GM12878 (cell line): ENCODE measurements around the gene FAM20A. TPM values are rescaled to one million over a fixed set of nuclear protein-coding genes. Genes with fewer than 3 reads are reported as not detected.

Source experiments
- ATAC-seq: fragments of 200-7000 bp; cut with Tn5 transposase; 3 replicates; pipeline ENCODE4 v1.9.1; 2020; ENCODE audit warnings: mild to moderate bottlenecking, moderate library complexity
- BruUV-seq: library from RNA; stranded (reverse); fragments of 400-500 nt; replicated peaks from 2 replicates; lab custom pipeline; 2021; lab: Mats Ljungman, UMichigan
- CTCF ChIA-PET: fragments of 300-600 bp; sonication (Branson Sonifier 250); formaldehyde crosslinking; extraction: SDS; loops from one replicate; lab custom pipeline; 2021; ENCODE audit warnings: inconsistent platforms; lab: Yijun Ruan, JAX
- POLR2A ChIA-PET: fragments of 350-600 bp; formaldehyde crosslinking; extraction: SDS; loops from one replicate; lab custom pipeline; 2021; ENCODE audit warnings: inconsistent platforms; lab: Charles Lee
- RAD21 ChIA-PET: fragments of 300-600 bp; sonication (Branson Sonifier 250); formaldehyde crosslinking; loops from one replicate; lab custom pipeline; 2023; ENCODE audit warnings: antibody characterized with exemption; ENCODE audit not compliant: unreplicated experiment; lab: Charles Lee
- SMC1A ChIA-PET: fragments of 300-600 bp; sonication (Branson Sonifier 250); formaldehyde crosslinking; loops from one replicate; lab custom pipeline; 2023; ENCODE audit not compliant: unreplicated experiment, uncharacterized antibody; lab: Charles Lee
- DNase-seq: peaks from one replicate; pipeline ENCODE4 v3.0.0-alpha.2; 2011; ENCODE audit warnings: low read depth, low spot score
- FAIRE-seq: peaks from 3 replicates; lab custom pipeline; 2011; peaks lifted over from hg19 to GRCh38; lab: Jason Lieb, UNC
- H2AFZ ChIP-seq: 2 replicates; pipeline ENCODE4 v1.6.0; 2011; ENCODE audit warnings: low read depth, low read length, control low read depth; ENCODE audit not compliant: control insufficient read depth
- H3K27ac ChIP-seq: 2 replicates; pipeline ENCODE4 v1.5.1; 2011; ENCODE audit warnings: control low read depth; ENCODE audit not compliant: control insufficient read depth, insufficient read depth
- H3K27me3 ChIP-seq, 2 experiments: replicated peaks in 1 of 2; 2 replicates each; pipeline versions ENCODE4 v1.6.0 to v1.6.1; 2011; ENCODE audit warnings: low read length in 1 of 2; ENCODE audit not compliant: control insufficient read depth in 2 of 2, insufficient read depth in 2 of 2
- H3K36me3 ChIP-seq, 2 experiments: 2 replicates each; pipeline ENCODE4 v1.5.1; 2011; ENCODE audit warnings: low read length in 1 of 2; ENCODE audit not compliant: control insufficient read depth in 2 of 2, insufficient read depth in 2 of 2
- H3K4me1 ChIP-seq: 2 replicates; pipeline ENCODE4 v1.6.1; 2011; ENCODE audit warnings: mild to moderate bottlenecking, low read length, moderate library complexity, mixed read lengths; ENCODE audit not compliant: control insufficient read depth, insufficient read depth
- H3K4me2 ChIP-seq: 2 replicates; pipeline ENCODE4 v1.6.0; 2011; ENCODE audit warnings: control low read depth; ENCODE audit not compliant: control insufficient read depth, insufficient read depth
- H3K4me3 ChIP-seq: fragments of 200-600 bp; sonication (generic); 2 replicates; pipeline ENCODE4 v1.5.1; 2016
- H3K79me2 ChIP-seq: 2 replicates; pipeline ENCODE4 v1.6.0; 2011; ENCODE audit warnings: low read length; ENCODE audit not compliant: control insufficient read depth, insufficient read depth
- H3K9ac ChIP-seq: 2 replicates; pipeline ENCODE4 v1.8.0; 2011; ENCODE audit warnings: low read length, control low read depth, mixed read lengths; ENCODE audit not compliant: control insufficient read depth, insufficient read depth
- H3K9me3 ChIP-seq: replicated peaks from 3 replicates; pipeline ENCODE4 v1.5.1; 2011; ENCODE audit warnings: mild to moderate bottlenecking, low read length; ENCODE audit not compliant: control insufficient read depth, insufficient read depth
- H4K20me1 ChIP-seq: 2 replicates; pipeline ENCODE4 v1.6.0; 2011; ENCODE audit not compliant: control insufficient read depth, insufficient read depth
- BCLAF1 ChIP-seq: fragments of 450-650 bp; IDR thresholded peaks from 2 replicates; pipeline ENCODE4 v1.6.1; 2017; ENCODE audit warnings: antibody characterized with exemption, mild to moderate bottlenecking, moderate library complexity
- CBX5 ChIP-seq: sonication (generic); IDR thresholded peaks from 2 replicates; pipeline ENCODE4 v1.6.1; 2016; ENCODE audit warnings: low read depth, moderate library complexity, mild to moderate bottlenecking, inconsistent platforms
- CHD2 ChIP-seq: IDR thresholded peaks from 2 replicates; pipeline ENCODE4 v1.6.1; 2011; ENCODE audit warnings: low read depth, low read length, improper control_type of control experiment, borderline replicate concordance
- CHD4 ChIP-seq: fragments of 200-600 bp; sonication (generic); IDR thresholded peaks from 2 replicates; pipeline ENCODE4 v1.6.1; 2016; ENCODE audit warnings: mild to moderate bottlenecking
- GABPA ChIP-seq: IDR thresholded peaks from 2 replicates; pipeline ENCODE4 v1.6.1; 2014; ENCODE audit warnings: antibody characterized with exemption, low read depth, mild to moderate bottlenecking, inconsistent platforms
- NKRF ChIP-seq: fragments of 450-650 bp; conservative IDR thresholded peaks from 2 replicates; pipeline ENCODE4 v1.6.1; 2017; ENCODE audit warnings: mild to moderate bottlenecking, moderate library complexity
- PBX3 ChIP-seq: IDR thresholded peaks from 2 replicates; pipeline ENCODE4 v1.6.1; 2011; ENCODE audit warnings: mild to moderate bottlenecking, low read depth, low read length, moderate library complexity; ENCODE audit not compliant: insufficient replicate concordance
- PML ChIP-seq: IDR thresholded peaks from 2 replicates; pipeline ENCODE4 v1.6.1; 2012; ENCODE audit warnings: low read length, inconsistent platforms
- SREBF2 ChIP-seq: IDR thresholded peaks from 2 replicates; pipeline ENCODE4 v1.6.1; 2012; ENCODE audit warnings: mild to moderate bottlenecking, low read length
- TCF12 ChIP-seq: IDR thresholded peaks from 2 replicates; pipeline ENCODE4 v1.6.1; 2011; ENCODE audit warnings: low read depth, mild to moderate bottlenecking, low read length
- WGBS: methylation state at CpG from one replicate; pipeline ENCODE4 v1.1.6; 2016; ENCODE audit warnings: low lambda C conversion rate; ENCODE audit not compliant: insufficient replicate concordance, insufficient coverage; ENCODE audit errors: missing lambda C conversion rate; 5-methylcytosine and 5-hydroxymethylcytosine counted together
- in situ Hi-C: fragments of 300-500 bp; cut with MboI; formaldehyde crosslinking; loops from 9 replicates; pipeline ENCODE4 v1.14.3; 2018; ENCODE audit warnings: mixed read lengths
- intact Hi-C: fragments of 100-400 bp; cut with micrococcal nuclease; formaldehyde crosslinking; loops from one replicate; pipeline ENCODE4 v1.14.2; 2022; ENCODE audit not compliant: unreplicated experiment
- polyA plus RNA-seq, 11 experiments: library from polyadenylated mRNA; depleted of rRNA in 4 of 11; unstranded in 6 of 11; stranded (reverse) in 5 of 11; fragments of >200 nt; fragmentation: Nextera tagmentation in 4 of 11; fragmentation: Illumina TruSeq in 1 of 11; extraction: Ambion mirVana in 4 of 11; extraction: Trizol in 1 of 11; gene quantifications; 1 replicate in 1 of 11; 2 replicates in 10 of 11; pipeline versions ENCODE4 v1.2.1 to v1.2.3, GENCODE V29; 2011 to 2016; ENCODE audit warnings: inconsistent platforms in 2 of 11, missing spikeins in 2 of 11, low read depth in 1 of 11
- total RNA-seq, 4 experiments: library from RNA; depleted of rRNA in 3 of 4; stranded (reverse); fragments of >200 nt in 3 of 4; fragmentation: Illumina TruSeq in 1 of 4; extraction: Trizol in 1 of 4; gene quantifications; 2 replicates each; pipeline versions ENCODE4 v1.2.1 to v1.2.3, GENCODE V29; 2013 to 2021
- TF ChIP-seq, protein P1 (sequence below): IDR thresholded peaks from 2 replicates; pipeline ENCODE4 v1.6.1; 2011; ENCODE audit warnings: borderline replicate concordance, low read depth, mild to moderate bottlenecking, moderate library complexity, mixed read lengths, low read length; ENCODE audit not compliant: insufficient read depth; ENCODE audit errors: extremely low read length
- TF ChIP-seq, protein P2 (sequence below): fragments of 450-650 bp; IDR thresholded peaks from 2 replicates; pipeline ENCODE4 v1.6.1; 2017; ENCODE audit warnings: mild to moderate bottlenecking, moderate library complexity

Gene FAM20A
- total and polyA plus RNA-seq, 10 of the 15 experiments (the other 5 are each of a cell fraction or from before 2014, with no cell fraction given): 0.13 TPM; not detected in 9

DNA sequence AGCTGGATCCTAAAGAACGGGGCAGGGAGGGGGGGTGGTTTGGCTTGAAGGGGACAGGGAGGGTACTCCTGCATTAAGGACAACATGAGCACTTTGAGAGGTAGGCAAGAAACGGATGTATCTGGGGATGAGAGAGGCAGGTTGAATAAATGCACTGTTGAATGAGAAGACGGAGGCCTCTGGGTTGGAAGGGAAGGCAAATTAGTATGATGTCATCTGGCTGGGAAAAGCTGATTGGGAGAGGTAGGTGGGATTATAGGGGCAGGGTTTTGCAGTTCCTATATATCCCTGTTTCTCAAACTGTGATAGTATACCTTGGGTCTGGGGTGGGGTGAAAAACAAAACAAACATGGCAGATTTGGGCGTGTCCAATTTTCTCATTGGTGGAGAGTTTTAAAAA lies 44.6 kb downstream of the FAM20A start:
- intact Hi-C loops (no loop called here), in situ Hi-C loops (no loop called here)
- Histone ChIP-seq H4K20me1 (no peaks in the 10 kb centered on the region), H3K36me3 (no peaks in the 10 kb centered on the region), H3K4me3 (no peak overlapping the region), H3K4me2 (no peak overlapping the region), H3K79me2 (no peaks in the 10 kb centered on the region), H3K27ac (no peak overlapping the region), H3K9me3 (no peaks in the 10 kb centered on the region), H3K9ac (no peak overlapping the region), H3K27me3 (no peaks in the 10 kb centered on the region), H2AFZ (no peak overlapping the region), H3K4me1 (no peaks in the 10 kb centered on the region)
- DNase-seq (no peak), ATAC-seq (no peak), FAIRE-seq (no peak)
- WGBS: 11% methylated on average over 4 of the region's 4 CpGs
- CTCF ChIA-PET: no interaction called here
- SMC1A ChIA-PET: no interaction called here
- RAD21 ChIA-PET: no interaction called here
- no TSS peak for BruUV-seq
- POLR2A ChIA-PET: no interaction called here
- TF ChIP-seq TCF12 (no peak), CHD2 (no peak), GABPA (no peak), BCLAF1 (no peak), CHD4 (no peak), PML (no peak), SREBF2 (no peak), PBX3 (no peak), NKRF (no peak), CBX5 (no peak)
- TF ChIP-seq, protein P1, sequence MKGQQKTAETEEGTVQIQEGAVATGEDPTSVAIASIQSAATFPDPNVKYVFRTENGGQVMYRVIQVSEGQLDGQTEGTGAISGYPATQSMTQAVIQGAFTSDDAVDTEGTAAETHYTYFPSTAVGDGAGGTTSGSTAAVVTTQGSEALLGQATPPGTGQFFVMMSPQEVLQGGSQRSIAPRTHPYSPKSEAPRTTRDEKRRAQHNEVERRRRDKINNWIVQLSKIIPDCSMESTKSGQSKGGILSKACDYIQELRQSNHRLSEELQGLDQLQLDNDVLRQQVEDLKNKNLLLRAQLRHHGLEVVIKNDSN: no peak
- TF ChIP-seq, protein P2, sequence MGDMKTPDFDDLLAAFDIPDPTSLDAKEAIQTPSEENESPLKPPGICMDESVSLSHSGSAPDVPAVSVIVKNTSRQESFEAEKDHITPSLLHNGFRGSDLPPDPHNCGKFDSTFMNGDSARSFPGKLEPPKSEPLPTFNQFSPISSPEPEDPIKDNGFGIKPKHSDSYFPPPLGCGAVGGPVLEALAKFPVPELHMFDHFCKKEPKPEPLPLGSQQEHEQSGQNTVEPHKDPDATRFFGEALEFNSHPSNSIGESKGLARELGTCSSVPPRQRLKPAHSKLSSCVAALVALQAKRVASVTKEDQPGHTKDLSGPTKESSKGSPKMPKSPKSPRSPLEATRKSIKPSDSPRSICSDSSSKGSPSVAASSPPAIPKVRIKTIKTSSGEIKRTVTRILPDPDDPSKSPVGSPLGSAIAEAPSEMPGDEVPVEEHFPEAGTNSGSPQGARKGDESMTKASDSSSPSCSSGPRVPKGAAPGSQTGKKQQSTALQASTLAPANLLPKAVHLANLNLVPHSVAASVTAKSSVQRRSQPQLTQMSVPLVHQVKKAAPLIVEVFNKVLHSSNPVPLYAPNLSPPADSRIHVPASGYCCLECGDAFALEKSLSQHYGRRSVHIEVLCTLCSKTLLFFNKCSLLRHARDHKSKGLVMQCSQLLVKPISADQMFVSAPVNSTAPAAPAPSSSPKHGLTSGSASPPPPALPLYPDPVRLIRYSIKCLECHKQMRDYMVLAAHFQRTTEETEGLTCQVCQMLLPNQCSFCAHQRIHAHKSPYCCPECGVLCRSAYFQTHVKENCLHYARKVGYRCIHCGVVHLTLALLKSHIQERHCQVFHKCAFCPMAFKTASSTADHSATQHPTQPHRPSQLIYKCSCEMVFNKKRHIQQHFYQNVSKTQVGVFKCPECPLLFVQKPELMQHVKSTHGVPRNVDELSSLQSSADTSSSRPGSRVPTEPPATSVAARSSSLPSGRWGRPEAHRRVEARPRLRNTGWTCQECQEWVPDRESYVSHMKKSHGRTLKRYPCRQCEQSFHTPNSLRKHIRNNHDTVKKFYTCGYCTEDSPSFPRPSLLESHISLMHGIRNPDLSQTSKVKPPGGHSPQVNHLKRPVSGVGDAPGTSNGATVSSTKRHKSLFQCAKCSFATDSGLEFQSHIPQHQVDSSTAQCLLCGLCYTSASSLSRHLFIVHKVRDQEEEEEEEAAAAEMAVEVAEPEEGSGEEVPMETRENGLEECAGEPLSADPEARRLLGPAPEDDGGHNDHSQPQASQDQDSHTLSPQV: no peak
